PC-9 (cell line): Measurements from ENCODE around the gene MSANTD4. TPM values are rescaled to one million over a fixed set of nuclear protein-coding genes. Genes with fewer than 3 reads are reported as not detected.

ENCODE experiments used
- BruUV-seq: library from RNA; stranded (reverse); fragments of 400-500 nt; replicated peaks from 2 replicates; lab custom pipeline; 2021; lab: Mats Ljungman, UMichigan
- CTCF ChIA-PET: fragments of 300-600 bp; sonication (Branson Sonifier 250); formaldehyde crosslinking; loops from one replicate; lab custom pipeline; 2022; ENCODE audit warnings: antibody characterized with exemption; lab: Charles Lee
- POLR2A ChIA-PET: fragments of 300-600 bp; sonication (Branson Sonifier 250); formaldehyde crosslinking; loops from one replicate; lab custom pipeline; 2022; ENCODE audit warnings: antibody characterized with exemption; ENCODE audit not compliant: unreplicated experiment; lab: Charles Lee
- DNase-seq, 2 experiments: peaks; one replicate each; pipeline versions ENCODE4 v3.0.0 to v3.0.0-alpha.2; 2015 to 2022; ENCODE audit warnings: mixed read lengths in 1 of 2
- H2AFZ ChIP-seq: fragments of 200-600 bp; sonication (generic); 2 replicates; pipeline ENCODE4 v1.8.1; 2017; ENCODE audit warnings: antibody characterized with exemption
- H3F3A ChIP-seq: fragments of 200-600 bp; sonication (generic); 2 replicates; pipeline ENCODE4 v1.8.1; 2017; ENCODE audit warnings: antibody characterized with exemption, mild to moderate bottlenecking, low read depth; ENCODE audit not compliant: insufficient read depth
- H3K27ac ChIP-seq: fragments of 200-600 bp; sonication (generic); 2 replicates; pipeline ENCODE4 v1.6.1; 2016; ENCODE audit warnings: mixed run types
- H3K27me3 ChIP-seq: fragments of 200-600 bp; sonication (generic); 2 replicates; pipeline ENCODE4 v1.6.1; 2016; ENCODE audit warnings: low read depth, mixed run types; ENCODE audit not compliant: insufficient read depth
- H3K36me3 ChIP-seq: fragments of 200-600 bp; sonication (generic); 2 replicates; pipeline ENCODE4 v1.6.1; 2016; ENCODE audit warnings: low read depth, mixed run types
- H3K4me1 ChIP-seq: fragments of 200-600 bp; sonication (generic); replicated peaks from 2 replicates; pipeline ENCODE4 v1.6.1; 2016; ENCODE audit warnings: mixed run types; ENCODE audit not compliant: insufficient read depth
- H3K4me2 ChIP-seq: fragments of 200-600 bp; sonication (generic); 2 replicates; pipeline ENCODE4 v1.6.1; 2017; ENCODE audit warnings: mixed run types
- H3K4me3 ChIP-seq: fragments of 200-600 bp; sonication (generic); 2 replicates; pipeline ENCODE4 v1.6.1; 2016; ENCODE audit warnings: mixed run types
- H3K79me2 ChIP-seq: fragments of 200-600 bp; sonication (generic); 2 replicates; pipeline ENCODE4 v1.6.1; 2017; ENCODE audit warnings: low read depth, mixed run types
- H3K9me2 ChIP-seq: fragments of 200-600 bp; sonication (generic); 2 replicates; pipeline ENCODE4 v1.8.1; 2017; ENCODE audit warnings: mild to moderate bottlenecking; ENCODE audit not compliant: insufficient read depth
- H3K9me3 ChIP-seq: fragments of 200-600 bp; sonication (generic); 2 replicates; pipeline ENCODE4 v1.8.1; 2016; ENCODE audit warnings: low read depth; ENCODE audit not compliant: insufficient read depth
- H4K20me1 ChIP-seq: fragments of 200-600 bp; sonication (generic); 2 replicates; pipeline ENCODE4 v1.8.1; 2017; ENCODE audit not compliant: insufficient read depth
- CTCF ChIP-seq: fragments of 200-600 bp; sonication (generic); conservative IDR thresholded peaks from 2 replicates; pipeline ENCODE4 v1.6.1; 2017; ENCODE audit warnings: mixed run types, antibody characterized with exemption, mild to moderate bottlenecking, moderate library complexity
- EZH2 ChIP-seq: fragments of 200-600 bp; sonication (generic); IDR thresholded peaks from 2 replicates; pipeline ENCODE4 v1.8.0; 2017; ENCODE audit warnings: antibody characterized with exemption, low read depth
- intact Hi-C: fragments of 100-400 bp; cut with micrococcal nuclease; formaldehyde crosslinking; loops from one replicate; pipeline ENCODE4 v1.10.0; 2022; ENCODE audit not compliant: unreplicated experiment
- total RNA-seq: library from RNA; stranded (reverse); gene quantifications from 2 replicates; pipeline ENCODE4 v1.2.3, GENCODE V29; 2021

MSANTD4 gene
- total RNA-seq, 1 experiment from 2014 or later, result 13.6 TPM

GRCh38 chr11:105991888-105992287 is 30.2 kb downstream of the MSANTD4 start:
- Histone ChIP-seq H2AFZ (no peak overlapping the region), H3K9me2 (no peaks in the 10 kb centered on the region), H3K27me3 (no peaks in the 10 kb centered on the region), H3F3A (no peaks in the 10 kb centered on the region), H4K20me1 (no peaks in the 10 kb centered on the region), H3K27ac (no peak overlapping the region), H3K4me2 (no peak overlapping the region), H3K36me3 (peaks cover 9% of the 10 kb centered on the region), H3K79me2 (no peaks in the 10 kb centered on the region), H3K9me3 (peaks cover 3% of the 10 kb centered on the region; the same call in 1 of the 2 replicates), H3K4me1 (no peaks in the 10 kb centered on the region), H3K4me3 (no peak overlapping the region)
- POLR2A ChIA-PET, result no interaction called here
- CTCF ChIA-PET, result no interaction called here
- intact Hi-C loops, result no loop called here
- no peak for DNase-seq
- TF ChIP-seq EZH2 (no peak), CTCF (no peak)
- no TSS peak for BruUV-seq

GRCh38 chr11:105989124-105989523 is 32.9 kb downstream of the MSANTD4 start:
- peaks cover 3% of the 10 kb centered on the region; the same call in 1 of the 2 replicates for H3K9me3 ChIP-seq
- 0 out of 2 replicates have a peak, but pooled peaks cover 4% of the 10 kb centered on the region for H3K36me3 ChIP-seq
- POLR2A ChIA-PET, result no interaction called here
- CTCF ChIA-PET, result no interaction called here
- intact Hi-C loops, result no loop called here
- no peaks in the 10 kb centered on the region for H3K4me1 ChIP-seq
- no peaks in the 10 kb centered on the region for H4K20me1 ChIP-seq
- no peaks in the 10 kb centered on the region for H3F3A ChIP-seq
- H3K4me3 ChIP-seq, result no peak overlapping the region
- BruUV-seq, result no TSS peak
- no peak overlapping the region for H3K27ac ChIP-seq
- TF ChIP-seq EZH2 (no peak), CTCF (no peak)
- no peak overlapping the region for H2AFZ ChIP-seq
- H3K9me2 ChIP-seq, result no peaks in the 10 kb centered on the region
- H3K79me2 ChIP-seq, result no peaks in the 10 kb centered on the region
- DNase-seq, result no peak
- no peak overlapping the region for H3K4me2 ChIP-seq
- no peaks in the 10 kb centered on the region for H3K27me3 ChIP-seq

GRCh38 chr11:105988197-105988596 is 33.8 kb downstream of the MSANTD4 start:
- Histone ChIP-seq H3K9me2 (no peaks in the 10 kb centered on the region), H3K27ac (no peak overlapping the region), H3K4me2 (no peak overlapping the region), H3K9me3 (no peaks in the 10 kb centered on the region), H2AFZ (no peak overlapping the region), H4K20me1 (no peaks in the 10 kb centered on the region), H3F3A (no peaks in the 10 kb centered on the region), H3K27me3 (no peaks in the 10 kb centered on the region), H3K4me3 (no peak overlapping the region), H3K36me3 (no peaks in the 10 kb centered on the region), H3K79me2 (no peaks in the 10 kb centered on the region), H3K4me1 (no peaks in the 10 kb centered on the region)
- BruUV-seq, result no TSS peak
- ChIA-PET POLR2A (no interaction called here), CTCF (no interaction called here)
- no peak for DNase-seq
- TF ChIP-seq EZH2, result no peak
- TF ChIP-seq CTCF, result no peak
- intact Hi-C loops, result no loop called here
